ENCODE data around the gene ZNF318.

DNA sequence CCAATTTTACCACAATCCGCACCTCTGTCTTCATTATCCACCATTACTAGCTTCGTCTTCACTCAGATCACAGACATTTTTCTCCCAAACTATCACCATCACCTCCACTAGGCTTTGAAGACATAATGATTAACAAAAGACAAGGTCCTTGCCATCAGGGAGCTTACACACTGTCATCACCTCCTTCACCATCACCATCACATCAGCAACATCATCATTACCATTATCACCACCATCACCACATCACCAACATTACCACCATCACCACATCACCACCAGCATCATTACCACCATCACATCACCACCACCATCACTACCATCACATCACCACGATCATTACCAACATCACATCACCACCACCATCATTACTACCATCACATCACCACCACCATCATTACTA, 75.7 kb downstream of the ZNF318 start:
- TF ChIP-seq, protein P1, sequence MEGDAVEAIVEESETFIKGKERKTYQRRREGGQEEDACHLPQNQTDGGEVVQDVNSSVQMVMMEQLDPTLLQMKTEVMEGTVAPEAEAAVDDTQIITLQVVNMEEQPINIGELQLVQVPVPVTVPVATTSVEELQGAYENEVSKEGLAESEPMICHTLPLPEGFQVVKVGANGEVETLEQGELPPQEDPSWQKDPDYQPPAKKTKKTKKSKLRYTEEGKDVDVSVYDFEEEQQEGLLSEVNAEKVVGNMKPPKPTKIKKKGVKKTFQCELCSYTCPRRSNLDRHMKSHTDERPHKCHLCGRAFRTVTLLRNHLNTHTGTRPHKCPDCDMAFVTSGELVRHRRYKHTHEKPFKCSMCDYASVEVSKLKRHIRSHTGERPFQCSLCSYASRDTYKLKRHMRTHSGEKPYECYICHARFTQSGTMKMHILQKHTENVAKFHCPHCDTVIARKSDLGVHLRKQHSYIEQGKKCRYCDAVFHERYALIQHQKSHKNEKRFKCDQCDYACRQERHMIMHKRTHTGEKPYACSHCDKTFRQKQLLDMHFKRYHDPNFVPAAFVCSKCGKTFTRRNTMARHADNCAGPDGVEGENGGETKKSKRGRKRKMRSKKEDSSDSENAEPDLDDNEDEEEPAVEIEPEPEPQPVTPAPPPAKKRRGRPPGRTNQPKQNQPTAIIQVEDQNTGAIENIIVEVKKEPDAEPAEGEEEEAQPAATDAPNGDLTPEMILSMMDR (conservative IDR thresholded peaks at IDR 0.05; ENCODE audit: low read depth, low read length), result no peak
- TF ChIP-seq EZH2 (IDR thresholded peaks at IDR 0.05; ENCODE audit: borderline replicate concordance, low read depth, low read length, poor library complexity, severe bottlenecking), result no peak

Data from A673 (cell line).